ENCODE data around the gene SIPA1L3.

Gene SIPA1L3

GRCh38 chr19:38073841-38074685 lies 167.1 kb downstream of the SIPA1L3 start:
- DNase-seq: no peak

- DNase-seq: no peak
Measured at GRCh38 chr19:38076337-38076736, 169.3 kb downstream of the SIPA1L3 start.

- DNase-seq: no peak
Measured at GRCh38 chr19:38078302-38078930, 171.4 kb downstream of the SIPA1L3 start.

DNA sequence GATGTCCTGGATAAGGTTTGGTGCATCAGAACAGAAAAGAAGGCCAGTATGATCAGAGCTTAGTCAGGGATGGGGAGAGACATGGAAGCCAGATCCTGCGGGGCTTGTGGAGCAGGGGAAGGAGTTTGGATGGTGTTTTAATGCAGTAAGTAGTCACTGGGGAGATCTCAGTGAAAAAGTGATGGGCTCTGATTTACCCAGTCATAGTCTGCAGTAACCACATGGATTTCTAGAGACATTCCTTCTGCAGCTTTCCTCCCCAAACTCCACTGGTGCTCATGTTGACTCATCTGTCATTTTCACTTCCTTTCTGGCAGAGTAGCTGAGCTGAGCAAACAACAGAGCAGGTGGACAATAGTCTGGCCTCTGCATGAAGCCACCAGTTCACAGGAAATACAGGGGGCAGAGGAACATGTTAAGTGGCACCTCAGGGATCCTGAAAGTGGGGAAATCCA lies 172.9 kb downstream of the SIPA1L3 start:
- DNase-seq: no peak

DNA sequence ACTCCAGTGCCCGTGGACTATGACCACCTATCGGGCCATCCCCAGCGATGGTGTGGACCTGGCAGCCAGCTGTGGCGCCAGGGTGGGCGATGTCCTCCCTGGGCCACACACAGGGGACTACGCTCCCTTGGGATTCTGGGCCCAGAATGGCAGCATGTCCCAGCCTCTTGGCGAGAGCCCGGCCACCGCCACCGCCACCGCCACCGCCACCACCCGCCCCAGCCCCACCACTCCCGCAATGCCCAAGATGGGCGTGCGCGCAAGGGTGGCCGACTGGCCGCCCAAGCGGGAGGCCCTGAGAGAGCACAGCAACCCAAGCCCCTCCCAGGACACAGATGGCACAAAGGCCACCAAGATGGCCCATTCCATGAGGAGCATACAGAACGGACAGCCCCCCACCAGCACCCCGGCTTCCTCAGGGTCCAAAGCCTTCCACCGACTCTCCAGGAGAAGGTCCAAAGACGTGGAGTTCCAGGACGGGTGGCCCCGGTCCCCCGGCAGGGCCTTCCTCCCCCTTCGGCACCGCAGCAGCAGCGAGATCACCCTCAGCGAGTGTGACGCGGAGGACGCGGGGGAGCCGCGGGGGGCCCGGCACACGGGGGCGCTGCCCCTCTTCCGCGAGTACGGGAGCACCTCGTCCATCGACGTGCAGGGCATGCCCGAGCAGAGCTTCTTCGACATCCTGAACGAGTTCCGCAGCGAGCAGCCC lies 174.7 kb downstream of the SIPA1L3 start:
- no peak for DNase-seq

- DNase-seq: no peak
Measured at GRCh38 chr19:38082256-38083118, 175.5 kb downstream of the SIPA1L3 start.

GRCh38 chr19:38084196-38084595 lies 177.2 kb downstream of the SIPA1L3 start:
- DNase-seq: no peak

DNA sequence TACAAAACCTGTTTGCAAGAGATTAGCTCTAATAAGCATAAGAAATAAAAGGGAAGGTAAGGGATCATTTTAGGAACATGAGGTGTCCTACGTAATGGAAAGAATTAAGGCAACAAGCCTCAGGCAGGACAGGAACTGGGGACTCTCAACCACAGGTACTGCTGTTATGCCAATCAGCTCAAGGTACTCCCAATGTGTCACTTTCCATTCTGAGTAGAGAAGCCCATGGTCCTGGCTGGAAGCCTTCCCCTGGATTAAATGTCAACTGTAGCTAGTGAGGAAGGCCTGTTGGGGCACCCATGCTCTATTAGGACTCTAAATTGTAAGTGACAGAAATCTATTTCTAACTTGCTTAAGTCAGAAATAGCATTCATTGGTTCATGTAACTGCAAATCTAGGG lies 182.4 kb downstream of the SIPA1L3 start:
- no peak for DNase-seq

GRCh38 chr19:38093154-38093553 lies 186.1 kb downstream of the SIPA1L3 start:
- no peak for DNase-seq

DNA sequence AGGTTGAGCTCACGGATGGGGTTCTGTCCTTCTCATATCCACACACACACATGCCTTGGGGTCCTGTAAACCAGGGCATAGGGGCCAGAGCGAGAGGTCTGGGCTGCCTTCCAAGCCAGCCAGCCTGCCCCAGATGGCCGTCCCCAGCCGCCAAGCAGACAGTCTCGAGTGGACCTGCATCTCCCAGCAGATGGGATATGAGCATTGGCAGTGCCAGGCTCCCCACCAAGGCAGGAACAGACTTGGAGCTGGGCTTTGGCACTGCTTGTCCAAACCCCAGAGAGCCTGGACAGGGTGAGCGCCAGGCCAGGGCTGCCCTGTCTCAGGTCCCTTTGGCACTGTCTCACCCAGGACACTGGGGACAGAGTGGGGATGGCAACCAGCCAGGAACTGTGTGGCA lies 186.6 kb downstream of the SIPA1L3 start:
- DNase-seq: no peak

DNA sequence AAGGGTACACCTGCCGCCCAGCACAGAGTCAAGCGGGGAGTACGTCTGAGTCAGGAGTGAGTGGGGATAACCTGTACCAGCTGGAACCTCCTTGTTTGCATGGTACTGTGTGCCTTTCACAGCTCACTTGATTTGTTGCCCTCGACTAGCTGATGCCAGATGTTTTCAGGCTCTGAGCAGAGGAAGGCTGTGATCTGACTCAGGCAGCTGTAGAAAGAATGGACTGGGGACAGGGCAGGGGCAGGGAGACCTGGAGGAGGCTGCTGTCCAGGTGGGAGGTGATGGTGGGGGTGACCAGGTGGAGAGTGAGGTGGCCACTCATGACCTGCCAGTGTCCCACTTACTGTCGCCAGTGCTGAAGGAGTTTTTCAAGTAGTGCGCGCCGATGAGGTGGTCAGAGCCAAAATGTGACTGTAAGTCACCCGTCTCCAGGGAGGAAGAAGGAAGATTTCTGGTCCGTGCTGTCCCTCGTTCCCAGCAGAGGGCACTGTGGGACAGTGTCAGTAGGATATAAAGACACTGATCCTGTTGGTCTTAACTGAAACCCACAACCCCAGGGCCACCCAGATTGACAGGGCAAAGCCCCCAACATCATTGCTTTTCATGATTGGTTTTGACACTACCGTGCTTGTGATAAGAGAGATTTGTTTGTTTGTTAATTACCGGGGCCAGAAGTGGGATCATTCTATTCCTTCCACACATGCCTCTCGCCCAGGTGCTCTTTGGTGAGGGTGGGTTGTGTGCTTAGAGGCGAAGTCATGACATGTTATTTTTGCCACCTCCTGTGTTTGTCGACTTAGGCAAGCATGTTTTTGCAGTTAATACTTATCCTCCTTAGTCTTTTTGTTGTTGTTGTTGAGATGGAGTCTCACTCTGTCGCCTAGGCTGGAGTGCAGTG lies 188.7 kb downstream of the SIPA1L3 start:
- peak; percentile 78 for DNase-seq

- DNase-seq: no peak
Measured at GRCh38 chr19:38099966-38100365, 193.0 kb downstream of the SIPA1L3 start.

DNA sequence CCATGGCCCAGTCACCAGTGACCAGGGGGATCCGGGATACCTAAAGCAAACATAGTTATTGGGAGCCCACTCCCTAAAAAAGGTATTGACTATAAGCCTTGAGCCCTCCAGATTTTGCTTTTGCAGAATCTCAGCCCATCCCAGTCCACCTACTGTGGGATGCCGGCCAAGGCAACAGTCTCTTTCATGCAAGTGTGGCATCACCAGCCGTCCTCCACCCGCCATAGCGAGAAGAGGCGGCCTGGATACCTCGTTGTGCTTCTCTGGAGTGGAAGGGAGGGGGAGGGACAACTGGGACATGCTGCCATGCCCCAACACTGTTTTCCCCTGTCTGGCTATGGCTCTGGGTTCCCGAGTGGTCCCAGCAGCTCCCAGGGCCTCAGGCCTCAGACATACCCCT lies 193.6 kb downstream of the SIPA1L3 start:
- DNase-seq: no peak

DNA sequence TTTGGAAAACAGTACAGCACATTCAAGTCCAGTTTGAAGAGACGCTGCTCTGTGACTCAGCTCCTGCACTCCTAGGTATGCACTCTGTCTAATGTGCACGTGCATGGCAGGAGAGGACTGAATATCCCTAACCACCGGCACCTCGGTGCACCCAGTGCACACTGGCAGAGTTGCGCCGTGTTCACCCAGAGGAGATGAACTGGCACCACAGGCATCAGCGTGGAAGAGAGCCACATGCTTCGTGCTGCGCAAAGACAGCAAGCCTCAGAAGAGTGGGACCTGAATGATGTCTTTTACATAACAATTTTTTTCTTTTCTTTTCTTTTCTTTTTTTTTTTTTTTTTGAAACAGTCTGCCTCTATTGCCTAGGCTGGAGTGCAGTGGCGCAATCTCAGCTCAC lies 194.7 kb downstream of the SIPA1L3 start:
- DNase-seq: no peak

GRCh38 chr19:38105574-38105973 lies 198.6 kb downstream of the SIPA1L3 start:
- DNase-seq: no peak

DNA sequence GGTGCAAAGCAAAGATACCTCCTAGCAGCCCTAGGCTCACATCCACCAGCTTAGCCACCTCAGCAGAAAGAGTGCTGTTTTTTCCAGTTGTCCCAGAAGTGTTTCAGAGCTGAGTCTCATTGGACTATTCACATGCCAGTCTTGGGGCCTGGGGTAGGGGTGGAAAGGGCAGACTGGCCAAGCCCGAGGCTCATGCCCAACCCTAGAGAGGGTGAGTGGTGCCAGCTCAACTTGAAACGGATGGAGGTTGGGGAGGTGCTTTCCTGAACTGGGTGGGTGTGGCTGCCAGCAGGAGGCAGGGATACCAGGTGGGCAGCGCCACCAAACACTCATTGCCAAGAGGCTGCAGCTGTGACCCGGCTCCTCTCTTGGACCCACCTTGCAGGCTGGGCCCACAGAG lies 200.1 kb downstream of the SIPA1L3 start:
- DNase-seq: no peak

GRCh38 chr19:38111898-38112297 lies 204.9 kb downstream of the SIPA1L3 start:
- DNase-seq: no peak

- no peak for DNase-seq
Measured at GRCh38 chr19:38114651-38115050, 207.6 kb downstream of the SIPA1L3 start.

DNA sequence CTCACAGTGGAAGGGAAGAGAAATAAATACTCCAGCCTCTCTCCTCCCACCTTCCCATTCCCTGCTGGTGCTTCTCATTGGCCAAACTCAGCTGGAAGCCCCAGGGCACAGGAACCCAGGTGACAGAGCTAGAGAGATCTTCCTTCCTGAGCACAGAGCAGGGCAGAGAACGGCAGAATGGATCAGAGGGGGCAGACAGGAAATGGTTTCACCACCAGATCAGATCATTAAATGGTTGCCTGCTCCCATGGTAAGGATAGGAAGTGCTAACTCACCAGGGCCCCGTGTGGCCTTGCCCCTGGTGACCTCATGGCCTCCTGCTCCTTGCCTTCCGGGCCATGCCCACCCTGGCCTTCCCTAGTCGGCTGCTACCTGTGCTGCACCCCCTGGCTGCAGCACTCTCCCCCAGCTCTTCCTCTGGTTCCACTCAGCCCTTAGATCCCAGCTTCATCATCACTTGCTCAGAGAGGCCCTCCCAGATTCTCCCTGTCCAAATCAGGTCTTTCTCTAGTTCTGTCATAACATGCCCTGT lies 208.3 kb downstream of the SIPA1L3 start:
- no peak for DNase-seq

- DNase-seq: no peak
Measured at GRCh38 chr19:38118176-38118575, 211.2 kb downstream of the SIPA1L3 start.

GRCh38 chr19:38120471-38121025 lies 213.5 kb downstream of the SIPA1L3 start:
- no peak for DNase-seq

Data from right forelimb (tissue), 1 donor.